GM12878 (cell line): ENCODE results near the gene LMAN2L.

Experiments
- BRCA1 ChIP-seq: IDR thresholded peaks from 2 replicates; pipeline ENCODE4 v1.6.1; 2011; ENCODE audit warnings: low read depth, low read length, improper control_type of control experiment
- CTCF ChIP-seq, 3 experiments: IDR thresholded peaks in 2 of 3; conservative IDR thresholded peaks in 1 of 3; 2 replicates each; pipeline ENCODE4 v1.5.1; 2011; ENCODE audit warnings: low read depth in 3 of 3, low read length in 3 of 3, mild to moderate bottlenecking in 3 of 3, control low read depth in 2 of 3, moderate library complexity in 2 of 3, inconsistent platforms in 1 of 3, mixed read lengths in 1 of 3; ENCODE audit not compliant: control insufficient read depth in 2 of 3, insufficient read depth in 1 of 3; ENCODE audit errors: extremely low read depth in 1 of 3
- EZH2 ChIP-seq: IDR thresholded peaks from 2 replicates; pipeline ENCODE4 v1.6.1; 2012; ENCODE audit warnings: low read depth, mild to moderate bottlenecking, control low read depth, inconsistent platforms, low read length, borderline replicate concordance; ENCODE audit not compliant: control insufficient read depth
- JUND ChIP-seq: IDR thresholded peaks from 2 replicates; pipeline ENCODE4 v1.6.1; 2012; ENCODE audit warnings: low read depth, mild to moderate bottlenecking, low read length, improper control_type of control experiment, moderate library complexity
- KAT2A ChIP-seq: conservative IDR thresholded peaks from 2 replicates; pipeline ENCODE4 v1.6.1; 2011; ENCODE audit warnings: low read depth, low read length; ENCODE audit not compliant: control insufficient read depth
- NR2C2 ChIP-seq: IDR thresholded peaks from 2 replicates; pipeline ENCODE4 v1.6.1; 2011; ENCODE audit warnings: borderline replicate concordance, low read depth; ENCODE audit not compliant: control insufficient read depth, insufficient read length
- POLR2AphosphoS2 ChIP-seq: IDR thresholded peaks from 2 replicates; pipeline ENCODE4 v1.6.1; 2011; ENCODE audit warnings: low read depth, mild to moderate bottlenecking, low read length, improper control_type of control experiment, moderate library complexity
- POLR2AphosphoS5 ChIP-seq: IDR thresholded peaks from 2 replicates; pipeline ENCODE4 v1.6.1; 2011; ENCODE audit warnings: mild to moderate bottlenecking, low read length, inconsistent platforms
- RELA ChIP-seq: fragments of 450-650 bp; IDR thresholded peaks from 2 replicates; pipeline ENCODE4 v1.8.0; 2014; ENCODE audit warnings: borderline replicate concordance; ENCODE audit not compliant: partially characterized antibody
- RFX5 ChIP-seq: IDR thresholded peaks from 2 replicates; pipeline ENCODE4 v1.6.1; 2011; ENCODE audit warnings: low read depth, low read length, improper control_type of control experiment
- SREBF2 ChIP-seq: IDR thresholded peaks from 2 replicates; pipeline ENCODE4 v1.6.1; 2012; ENCODE audit warnings: mild to moderate bottlenecking, low read length
- TAF1 ChIP-seq: IDR thresholded peaks from 2 replicates; pipeline ENCODE4 v1.6.1; 2011; ENCODE audit warnings: mild to moderate bottlenecking, low read depth, low read length, borderline replicate concordance
- TF ChIP-seq, protein P1 (sequence below): IDR thresholded peaks from 2 replicates; pipeline ENCODE4 v1.6.1; 2012; ENCODE audit warnings: low read depth, low read length, improper control_type of control experiment

DNA sequence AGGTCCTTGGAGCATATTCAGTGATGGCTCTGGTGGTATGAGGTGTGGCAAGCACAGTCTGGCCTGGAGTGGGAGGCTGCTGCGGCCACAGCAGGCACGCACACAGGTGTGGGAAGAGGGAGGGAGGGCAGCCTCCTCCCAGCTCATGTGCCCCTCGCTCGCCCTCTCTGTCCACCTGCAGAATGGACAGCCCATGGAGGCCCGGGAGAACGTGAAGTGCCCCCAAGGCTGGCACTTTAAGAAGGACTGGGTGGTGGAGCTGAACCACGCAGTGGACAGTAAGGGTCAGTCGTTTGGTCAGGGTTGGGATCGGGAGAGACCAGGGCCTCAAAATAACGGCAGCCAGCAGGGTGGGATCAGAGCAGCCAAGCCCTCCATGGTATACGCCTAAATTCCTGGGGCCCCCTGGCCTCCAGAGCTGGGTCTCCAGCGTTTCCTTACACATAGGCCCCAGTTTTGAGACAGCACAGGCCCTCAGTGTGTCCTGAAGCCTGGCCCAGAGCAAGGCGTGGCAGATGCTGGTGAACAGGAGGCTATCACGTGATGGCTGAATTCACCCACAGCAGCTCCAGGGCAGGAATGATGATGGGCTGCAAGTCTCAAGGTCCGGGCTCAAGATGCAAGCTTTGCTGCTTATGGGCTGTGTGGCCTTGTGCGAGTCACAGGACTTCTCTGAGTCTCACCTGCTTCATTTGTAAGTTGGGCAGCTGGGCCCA lies 49.4 kb downstream of the LMAN2L start:
- TF ChIP-seq SREBF2: no peak
- no peak for TF ChIP-seq BRCA1
- TF ChIP-seq KAT2A: no peak
- TF ChIP-seq RELA: no peak
- TF ChIP-seq RFX5: no peak
- no peak for TF ChIP-seq CTCF (IDR thresholded peaks at IDR 0.05 in 2 of 3, conservative IDR thresholded peaks at IDR 0.05 in 1 of 3; ENCODE audit: control insufficient read depth in 2 of 3, extremely low read depth in 1 of 3, insufficient read depth in 1 of 3, low read depth in 3 of 3, low read length in 3 of 3)
- TF ChIP-seq, protein P1, sequence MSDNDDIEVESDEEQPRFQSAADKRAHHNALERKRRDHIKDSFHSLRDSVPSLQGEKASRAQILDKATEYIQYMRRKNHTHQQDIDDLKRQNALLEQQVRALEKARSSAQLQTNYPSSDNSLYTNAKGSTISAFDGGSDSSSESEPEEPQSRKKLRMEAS: no peak
- no peak for TF ChIP-seq EZH2
- TF ChIP-seq JUND: no peak
- TF ChIP-seq TAF1: no peak
- no peak for TF ChIP-seq POLR2AphosphoS2
- no peak for TF ChIP-seq NR2C2
- TF ChIP-seq POLR2AphosphoS5: no peak
